Neutrophil (primary cell): ENCODE results near the gene LCN15.
"Not testable (repeated sequence)": the region's sequence is repeated elsewhere in the genome, so short reads cannot be mapped to it uniquely, and the experiment has no call there.

Experiments
- H3K27ac ChIP-seq: fragments of 200-600 bp; sonication (generic); 2 replicates; pipeline ENCODE4 v1.5.1; 2016; ENCODE audit warnings: mild to moderate bottlenecking, moderate library complexity
- H3K27me3 ChIP-seq: fragments of 200-600 bp; sonication (generic); 2 replicates; pipeline ENCODE4 v1.6.0; 2016; ENCODE audit warnings: mild to moderate bottlenecking
- H3K36me3 ChIP-seq: fragments of 200-600 bp; sonication (generic); 2 replicates; pipeline ENCODE4 v1.5.1; 2017
- H3K4me1 ChIP-seq, 2 experiments: fragments of 200-600 bp in 1 of 2; sonication (generic) in 1 of 2; 1 replicate in 1 of 2; 2 replicates in 1 of 2; pipeline versions ENCODE4 v1.5.1 to v1.6.1; 2013 to 2016; ENCODE audit warnings: low read depth in 1 of 2, low read length in 1 of 2, mild to moderate bottlenecking in 1 of 2, moderate library complexity in 1 of 2; ENCODE audit not compliant: control insufficient read depth in 1 of 2, insufficient read depth in 1 of 2
- H3K4me3 ChIP-seq, 2 experiments: fragments of 200-600 bp in 1 of 2; sonication (generic) in 1 of 2; 1 replicate in 1 of 2; 2 replicates in 1 of 2; pipeline ENCODE4 v1.5.1; 2013 to 2016; ENCODE audit warnings: low read depth in 1 of 2, low read length in 1 of 2, mild to moderate bottlenecking in 1 of 2, moderate library complexity in 1 of 2
- H3K9me3 ChIP-seq: fragments of 200-600 bp; sonication (generic); 2 replicates; pipeline ENCODE4 v1.5.1; 2016
- CTCF ChIP-seq: fragments of 200-600 bp; sonication (generic); IDR thresholded peaks from 2 replicates; pipeline ENCODE4 v1.5.1; 2016; ENCODE audit warnings: antibody characterized with exemption

LCN15 gene

GRCh38 chr9:136762915-136763648 lies 1.2 kb downstream of the LCN15 start:
- peaks cover 50% of the 10 kb centered on the region for H3K27me3 ChIP-seq

GRCh38 chr9:136762221-136762691 lies 2.1 kb downstream of the LCN15 start:
- Histone ChIP-seq H3K27ac (no peak overlapping the region), H3K36me3 (no peaks in the 10 kb centered on the region), H3K4me3 (no peak overlapping the region), H3K27me3 (peaks cover 42% of the 10 kb centered on the region), H3K9me3 (no peaks in the 10 kb centered on the region), H3K4me1 (no peaks in the 10 kb centered on the region)
- TF ChIP-seq CTCF, result no peak

More at GRCh38 chr9:136762915-136763648, 1.2 kb downstream of the LCN15 start:
- Histone ChIP-seq H3K36me3 (no peaks in the 10 kb centered on the region), H3K27ac (no peak overlapping the region), H3K9me3 (no peaks in the 10 kb centered on the region), H3K4me1 (no peaks in the 10 kb centered on the region), H3K4me3 (no peak overlapping the region)
- no peak for TF ChIP-seq CTCF

GRCh38 chr9:136761545-136761981 lies 2.8 kb downstream of the LCN15 start:
- Histone ChIP-seq H3K36me3 (no peaks in the 10 kb centered on the region), H3K27me3 (peaks cover 39% of the 10 kb centered on the region), H3K4me3 (no peak overlapping the region), H3K4me1 (no peaks in the 10 kb centered on the region), H3K27ac (no peak overlapping the region), H3K9me3 (no peaks in the 10 kb centered on the region)
- TF ChIP-seq CTCF, result no peak

- not testable (repeated sequence) for H3K4me3 ChIP-seq, H3K4me1 ChIP-seq, H3K9me3 ChIP-seq, H3K27ac ChIP-seq, H3K36me3 ChIP-seq
- peaks cover 39% of the 10 kb centered on the region for H3K27me3 ChIP-seq
Observed at GRCh38 chr9:136760834-136761544, 3.3 kb downstream of the LCN15 start.

GRCh38 chr9:136760424-136760823 lies 3.9 kb downstream of the LCN15 start:
- no peak overlapping the region for H3K4me3 ChIP-seq
- peaks cover 39% of the 10 kb centered on the region for H3K27me3 ChIP-seq
- TF ChIP-seq CTCF, result no peak
- H3K36me3 ChIP-seq, result no peaks in the 10 kb centered on the region
- no peak overlapping the region for H3K27ac ChIP-seq
- no peaks in the 10 kb centered on the region for H3K9me3 ChIP-seq
- H3K4me1 ChIP-seq, result no peaks in the 10 kb centered on the region
